ENCODE measurements around the gene ELN.
A peak's percentile ranks its signal among the peaks of the same experiment; 100 is the strongest.

Gene ELN

GRCh38 chr7:74025730-74026129 is 2.2 kb upstream of the ELN start:
- no peak for DNase-seq

GRCh38 chr7:74026406-74026902 is 1.5 kb upstream of the ELN start:
- DNase-seq, result no peak

GRCh38 chr7:74026903-74027682 is 880 bp upstream of the ELN start:
- peak; percentile 31 for DNase-seq

GRCh38 chr7:74028321-74028838 is 407 bp downstream of the ELN start:
- DNase-seq, result no peak

- no peak for DNase-seq
Measured at GRCh38 chr7:74029089-74029785, 1.3 kb downstream of the ELN start.

- no peak for DNase-seq
Measured at GRCh38 chr7:74029991-74030415, 2.0 kb downstream of the ELN start.

- no peak for DNase-seq
Measured at GRCh38 chr7:74030861-74031260, 2.9 kb downstream of the ELN start.

GRCh38 chr7:74031403-74032190 is 3.6 kb downstream of the ELN start:
- no peak for DNase-seq

- DNase-seq, result no peak
Measured at GRCh38 chr7:74032191-74032490, 4.2 kb downstream of the ELN start.

GRCh38 chr7:74032624-74033371 is 4.8 kb downstream of the ELN start:
- DNase-seq, result no peak

GRCh38 chr7:74033372-74034311 is 5.7 kb downstream of the ELN start:
- DNase-seq, result no peak

GRCh38 chr7:74037609-74038008 is 9.6 kb downstream of the ELN start:
- no peak for DNase-seq

GRCh38 chr7:74038194-74038961 is 10.4 kb downstream of the ELN start:
- DNase-seq, result no peak

GRCh38 chr7:74039337-74039736 is 11.4 kb downstream of the ELN start:
- no peak for DNase-seq

- DNase-seq, result no peak
Measured at GRCh38 chr7:74040101-74040790, 12.3 kb downstream of the ELN start.

- no peak for DNase-seq
Measured at GRCh38 chr7:74040791-74041520, 13.0 kb downstream of the ELN start.

GRCh38 chr7:74042746-74043522 is 15.0 kb downstream of the ELN start:
- no peak for DNase-seq

GRCh38 chr7:74043523-74043951 is 15.6 kb downstream of the ELN start:
- no peak for DNase-seq
